Liver (tissue), 9 donors: ENCODE data around the gene AFP. TPM values are rescaled to one million over a fixed set of nuclear protein-coding genes. Genes with fewer than 3 reads are reported as not detected.

ENCODE experiments used
- DNase-seq: peaks from one replicate; pipeline ENCODE4 v3.0.0-alpha.2; 2017; ENCODE audit warnings: low spot score
- H3K27ac ChIP-seq, 2 donors: one replicate each; pipeline ENCODE4 v1.7.0; 2013; ENCODE audit warnings: inconsistent platforms in 2 of 2, low read length in 2 of 2, control low read depth in 1 of 2, low read depth in 1 of 2, mild to moderate bottlenecking in 1 of 2
- H3K27me3 ChIP-seq, 4 donors: one replicate each; pipeline versions ENCODE4 v1.6.1 to v1.7.0; 2013; ENCODE audit warnings: low read length in 3 of 4, inconsistent platforms in 1 of 4, mild to moderate bottlenecking in 1 of 4, moderate library complexity in 1 of 4; ENCODE audit not compliant: control insufficient read depth in 4 of 4, insufficient read depth in 4 of 4
- H3K36me3 ChIP-seq, 4 donors: one replicate each; pipeline versions ENCODE4 v1.6.1 to v1.7.0; 2013; ENCODE audit warnings: low read length in 3 of 4, mild to moderate bottlenecking in 3 of 4, low read depth in 1 of 4, moderate library complexity in 1 of 4; ENCODE audit not compliant: control insufficient read depth in 4 of 4, insufficient read depth in 3 of 4
- H3K4me1 ChIP-seq, 4 donors: one replicate each; pipeline versions ENCODE4 v1.6.1 to v1.7.0; 2013; ENCODE audit warnings: low read length in 3 of 4, mild to moderate bottlenecking in 3 of 4, moderate library complexity in 1 of 4; ENCODE audit not compliant: control insufficient read depth in 4 of 4, insufficient read depth in 4 of 4
- H3K4me3 ChIP-seq, 3 donors: one replicate each; pipeline versions ENCODE4 v1.6.1 to v1.7.0; 2013; ENCODE audit warnings: low read length in 3 of 3, control low read depth in 1 of 3, low read depth in 1 of 3, mild to moderate bottlenecking in 1 of 3
- H3K9ac ChIP-seq, 2 donors: one replicate each; pipeline ENCODE4 v1.7.0; 2013; ENCODE audit warnings: low read length in 2 of 2, mild to moderate bottlenecking in 2 of 2, moderate library complexity in 2 of 2, control low read depth in 1 of 2, low read depth in 1 of 2
- H3K9me3 ChIP-seq, 4 donors: one replicate each; pipeline versions ENCODE4 v1.6.1 to v1.7.0; 2013; ENCODE audit warnings: low read length in 3 of 4; ENCODE audit not compliant: control insufficient read depth in 4 of 4
- ATF3 ChIP-seq: IDR thresholded peaks from 2 replicates; pipeline ENCODE4 v1.6.1; 2016; ENCODE audit warnings: antibody characterized with exemption
- CTCF ChIP-seq: fragments of 150-350 bp; IDR thresholded peaks from 2 replicates; pipeline ENCODE4 v1.5.1; 2017; ENCODE audit warnings: improper control_type of control experiment, low read depth, low read length; ENCODE audit not compliant: missing input control
- EGR1 ChIP-seq, 2 donors: IDR thresholded peaks; 2 replicates each; pipeline ENCODE4 v1.6.1; 2016 to 2018; ENCODE audit warnings: antibody characterized with exemption in 2 of 2, low read depth in 2 of 2
- FOXA1 ChIP-seq: IDR thresholded peaks from 2 replicates; pipeline ENCODE4 v1.6.1; 2016; ENCODE audit warnings: antibody characterized with exemption
- FOXA2 ChIP-seq: IDR thresholded peaks from 2 replicates; pipeline ENCODE4 v1.6.1; 2016; ENCODE audit warnings: antibody characterized with exemption
- HNF4A ChIP-seq, 2 donors: conservative IDR thresholded peaks; 2 replicates each; pipeline ENCODE4 v1.6.1; 2016; ENCODE audit warnings: antibody characterized with exemption in 2 of 2, mild to moderate bottlenecking in 2 of 2
- JUND ChIP-seq, 2 donors: IDR thresholded peaks; 2 replicates each; pipeline ENCODE4 v1.6.1; 2016; ENCODE audit warnings: antibody characterized with exemption in 2 of 2
- RAD21 ChIP-seq, 2 donors: IDR thresholded peaks; 2 replicates each; pipeline ENCODE4 v1.6.1; 2016; ENCODE audit warnings: antibody characterized with exemption in 2 of 2, mild to moderate bottlenecking in 2 of 2
- REST ChIP-seq: IDR thresholded peaks from 2 replicates; pipeline ENCODE4 v1.6.1; 2016; ENCODE audit warnings: antibody characterized with exemption, mild to moderate bottlenecking
- RXRA ChIP-seq, 2 donors: IDR thresholded peaks; 2 replicates each; pipeline ENCODE4 v1.6.1; 2017 to 2018; ENCODE audit warnings: antibody characterized with exemption in 2 of 2, mild to moderate bottlenecking in 1 of 2
- SP1 ChIP-seq: IDR thresholded peaks from 2 replicates; pipeline ENCODE4 v1.6.1; 2018; ENCODE audit warnings: antibody characterized with exemption, mild to moderate bottlenecking
- TAF1 ChIP-seq: conservative IDR thresholded peaks from 2 replicates; pipeline ENCODE4 v1.6.1; 2016; ENCODE audit warnings: antibody characterized with exemption, mild to moderate bottlenecking
- YY1 ChIP-seq: IDR thresholded peaks from 2 replicates; pipeline ENCODE4 v1.6.1; 2016; ENCODE audit warnings: antibody characterized with exemption, mild to moderate bottlenecking
- ZBTB33 ChIP-seq: IDR thresholded peaks from 2 replicates; pipeline ENCODE4 v1.6.1; 2016; ENCODE audit warnings: antibody characterized with exemption
- WGBS: extraction: QIAGEN DNeasy Blood & Tissue Kit; methylation state at CpG from one replicate; pipeline ENCODE4 v1.1.7; 2013; 5-methylcytosine and 5-hydroxymethylcytosine counted together
- polyA plus RNA-seq, 2 donors: library from polyadenylated mRNA; stranded (reverse) in 1 of 2; unstranded in 1 of 2; fragments of 200-250 nt in 1 of 2; fragments of >200 nt in 1 of 2; fragmentation: Nextera tagmentation in 1 of 2; extraction: Ambion mirVana in 1 of 2; gene quantifications; one replicate each; pipeline versions ENCODE4 v1.2.1 to v1.2.3, GENCODE V29; 2013 to 2015
- total RNA-seq, 2 donors: library from RNA; depleted of rRNA; stranded (reverse); fragments of >200 nt; gene quantifications; one replicate each; pipeline ENCODE4 v1.2.3, GENCODE V29; 2014
- donor health status: healthy.
- donor health status: healthy.
- donor health status: healthy.
- donor health status: healthy.
- donor health status: healthy.

AFP gene
- total and polyA plus RNA-seq, 4 donors = 1.0 to 3,875 (median 5.7) TPM

- H3K36me3 ChIP-seq = peaks cover 6 to 83% (median 54%) of the 10 kb centered on the region in 4 donors
- H3K4me1 ChIP-seq = peaks cover 0 to 15% (median 6%) of the 10 kb centered on the region in 4 donors
- TF ChIP-seq JUND (IDR thresholded peaks at IDR 0.05) (peak in 1 of 2 donors; percentile 60), ATF3 (peak; percentile 57), REST (peak; percentile 7), RAD21 (IDR thresholded peaks at IDR 0.05) (no peak), FOXA1 (no peak), HNF4A (conservative IDR thresholded peaks at IDR 0.05) (peak; percentile 29 to 37), SP1 (peak; percentile 47), EGR1 (IDR thresholded peaks at IDR 0.05; ENCODE audit: low read depth in 2 of 2) (peak in 1 of 2 donors; percentile 36), FOXA2 (no peak), RXRA (IDR thresholded peaks at IDR 0.05) (peak; percentile 67 to 80), ZBTB33 (peak; percentile 24), TAF1 (no peak), CTCF (no peak)
- peak overlapping the region in 1 of 3 donors; percentile 33 for H3K4me3 ChIP-seq
- no peak for DNase-seq
- H3K27ac ChIP-seq = no peak overlapping the region
- no peaks in the 10 kb centered on the region for H3K27me3 ChIP-seq
- H3K9me3 ChIP-seq = no peaks in the 10 kb centered on the region
- H3K9ac ChIP-seq = peak overlapping the region in 1 of 2 donors; percentile 53
- WGBS = 41% methylated on average over 2 of the region's 2 CpGs
Observed at GRCh38 chr4:73415807-73416238, 20.2 kb upstream of the AFP start.

- no peak for TF ChIP-seq YY1
- no peak for TF ChIP-seq RAD21 (IDR thresholded peaks at IDR 0.05)
- no peak for TF ChIP-seq ATF3
- Histone ChIP-seq H3K9ac (peak overlapping the region in 1 of 2 donors; percentile 67), H3K4me1 (peaks cover 0 to 8% (median 5%) of the 10 kb centered on the region in 4 donors), H3K36me3 (peaks cover 6 to 81% (median 55%) of the 10 kb centered on the region in 4 donors), H3K27ac (no peak overlapping the region), H3K27me3 (no peaks in the 10 kb centered on the region), H3K4me3 (no peak overlapping the region), H3K9me3 (no peaks in the 10 kb centered on the region)
- DNase-seq = no peak
- 28% methylated on average over 2 of the region's 2 CpGs for WGBS
Observed at GRCh38 chr4:73416423-73417087, 19.5 kb upstream of the AFP start.
